OCI-LY1 (cell line): ENCODE data around the gene OTOG.

Experiments used
- H2AFZ ChIP-seq: fragments of 200-600 bp; sonication (generic), shearing (Covaris generic); 2 replicates; pipeline ENCODE4 v1.6.0; 2014; ENCODE audit warnings: antibody characterized with exemption, mild to moderate bottlenecking, low read length
- H3F3A ChIP-seq: fragments of 200-600 bp; sonication (generic), shearing (Covaris generic); 2 replicates; pipeline ENCODE4 v1.6.0; 2014; ENCODE audit warnings: mild to moderate bottlenecking, antibody characterized with exemption, low read length, moderate library complexity; ENCODE audit not compliant: insufficient read depth
- H3K27ac ChIP-seq: fragments of 200-600 bp; sonication (generic); 2 replicates; pipeline ENCODE4 v1.5.1; 2014; ENCODE audit warnings: low read length, mixed run types, mild to moderate bottlenecking, low read depth; ENCODE audit not compliant: poor library complexity, severe bottlenecking
- H3K27me3 ChIP-seq: fragments of 200-600 bp; sonication (generic); 2 replicates; pipeline ENCODE4 v1.6.0; 2014; ENCODE audit warnings: antibody characterized with exemption, mild to moderate bottlenecking, low read length, moderate library complexity; ENCODE audit not compliant: insufficient read depth
- H3K36me3 ChIP-seq: fragments of 200-600 bp; sonication (generic); 2 replicates; pipeline ENCODE4 v1.6.1; 2014; ENCODE audit warnings: mild to moderate bottlenecking, antibody characterized with exemption, low read length, moderate library complexity, mixed read lengths; ENCODE audit not compliant: insufficient read depth
- H3K4me1 ChIP-seq: fragments of 200-600 bp; sonication (generic); 2 replicates; pipeline ENCODE4 v1.5.1; 2014; ENCODE audit warnings: mild to moderate bottlenecking, low read length, moderate library complexity; ENCODE audit not compliant: insufficient read depth, severe bottlenecking
- H3K4me2 ChIP-seq: fragments of 200-600 bp; sonication (generic), shearing (Covaris generic); 2 replicates; pipeline ENCODE4 v1.6.1; 2014; ENCODE audit warnings: low read length
- H3K4me3 ChIP-seq: fragments of 200-600 bp; sonication (generic); 2 replicates; pipeline ENCODE4 v1.5.1; 2014; ENCODE audit warnings: low read length, low read depth, mild to moderate bottlenecking, mixed read lengths; ENCODE audit not compliant: poor library complexity, severe bottlenecking
- H3K79me2 ChIP-seq: fragments of 200-600 bp; shearing (Covaris generic); 2 replicates; pipeline ENCODE4 v1.6.1; 2016; ENCODE audit warnings: mixed run types, low read length, mixed read lengths; ENCODE audit not compliant: insufficient read depth
- H3K9ac ChIP-seq: fragments of 200-600 bp; sonication (generic), shearing (Covaris generic); 2 replicates; pipeline ENCODE4 v1.6.1; 2014; ENCODE audit warnings: mild to moderate bottlenecking, low read length, mixed read lengths
- H3K9me2 ChIP-seq: fragments of 200-600 bp; sonication (generic), shearing (Covaris generic); 2 replicates; pipeline ENCODE4 v1.6.1; 2014; ENCODE audit warnings: low read depth, mild to moderate bottlenecking, low read length, mixed read lengths
- H3K9me3 ChIP-seq: fragments of 200-600 bp; shearing (Covaris generic); 2 replicates; pipeline ENCODE4 v1.6.1; 2014; ENCODE audit warnings: low read length, mixed read lengths
- H4K20me1 ChIP-seq: fragments of 200-600 bp; sonication (generic), shearing (Covaris generic); 2 replicates; pipeline ENCODE4 v1.6.0; 2016; ENCODE audit warnings: mild to moderate bottlenecking, low read length; ENCODE audit not compliant: insufficient read depth
- CTCF ChIP-seq: fragments of 200-600 bp; sonication (generic), shearing (Covaris generic); IDR thresholded peaks from 2 replicates; pipeline ENCODE4 v1.5.1; 2017; ENCODE audit warnings: mild to moderate bottlenecking, antibody characterized with exemption, low read length, moderate library complexity, mixed read lengths
- EZH2 ChIP-seq: fragments of 200-600 bp; sonication (generic), shearing (Covaris generic); IDR thresholded peaks from 2 replicates; pipeline ENCODE4 v1.8.0; 2017; ENCODE audit warnings: borderline replicate concordance, mixed run types, mild to moderate bottlenecking, antibody characterized with exemption, low read length, moderate library complexity, mixed read lengths

OTOG gene

GRCh38 chr11:17500673-17501072, 46.4 kb upstream of the OTOG start:
- no peak for TF ChIP-seq EZH2
- TF ChIP-seq CTCF = no peak
- no peak overlapping the region for H3K27ac ChIP-seq
- H3K4me1 ChIP-seq = no peaks in the 10 kb centered on the region
- H3K27me3 ChIP-seq = no peaks in the 10 kb centered on the region
- H4K20me1 ChIP-seq = no peaks in the 10 kb centered on the region
- H3K4me2 ChIP-seq = no peak overlapping the region
- no peak overlapping the region for H2AFZ ChIP-seq
- H3K9ac ChIP-seq = no peak overlapping the region
- H3K9me2 ChIP-seq = no peaks in the 10 kb centered on the region
- H3F3A ChIP-seq = no peaks in the 10 kb centered on the region
- H3K79me2 ChIP-seq = no peaks in the 10 kb centered on the region
- no peaks in the 10 kb centered on the region for H3K36me3 ChIP-seq
- H3K4me3 ChIP-seq = no peak overlapping the region
- no peaks in the 10 kb centered on the region for H3K9me3 ChIP-seq

- Histone ChIP-seq H3F3A (no peaks in the 10 kb centered on the region), H3K4me3 (no peak overlapping the region), H3K9me2 (no peaks in the 10 kb centered on the region), H4K20me1 (no peaks in the 10 kb centered on the region), H3K79me2 (no peaks in the 10 kb centered on the region), H3K36me3 (no peaks in the 10 kb centered on the region), H3K9ac (no peak overlapping the region), H3K4me2 (no peak overlapping the region), H3K9me3 (no peaks in the 10 kb centered on the region), H3K4me1 (no peaks in the 10 kb centered on the region), H2AFZ (no peak overlapping the region), H3K27me3 (no peaks in the 10 kb centered on the region), H3K27ac (no peak overlapping the region)
- TF ChIP-seq CTCF (no peak), EZH2 (no peak)
Measured at GRCh38 chr11:17502630-17503029, 44.4 kb upstream of the OTOG start.

- H3K4me2 ChIP-seq = no peak overlapping the region
- no peak overlapping the region for H3K9ac ChIP-seq
Measured at GRCh38 chr11:17504330-17505107, 42.5 kb upstream of the OTOG start.

More at GRCh38 chr11:17504330-17505107, 42.5 kb upstream of the OTOG start:
- no peaks in the 10 kb centered on the region for H3K27me3 ChIP-seq
- H3K4me1 ChIP-seq = no peaks in the 10 kb centered on the region
- H3K9me3 ChIP-seq = no peaks in the 10 kb centered on the region
- no peak overlapping the region for H3K4me3 ChIP-seq
- no peaks in the 10 kb centered on the region for H3K9me2 ChIP-seq
- H4K20me1 ChIP-seq = no peaks in the 10 kb centered on the region
- H2AFZ ChIP-seq = no peak overlapping the region
- no peak overlapping the region for H3K27ac ChIP-seq
- H3F3A ChIP-seq = no peaks in the 10 kb centered on the region
- no peaks in the 10 kb centered on the region for H3K79me2 ChIP-seq
- TF ChIP-seq CTCF = peak; percentile 88
- no peak for TF ChIP-seq EZH2
- H3K36me3 ChIP-seq = no peaks in the 10 kb centered on the region
